GM18873 (cell line): Measurements from ENCODE around the gene UPK3B.
"Not testable (repeated sequence)": the region's sequence is repeated elsewhere in the genome, so short reads cannot be mapped to it uniquely, and the experiment has no call there.

Experiments
- ATAC-seq: cut with Tn5 transposase; IDR thresholded peaks from one replicate; pipeline ENCODE4 v1.9.1; 2021; ENCODE audit warnings: mild to moderate bottlenecking, moderate library complexity, moderate number of reproducible peaks; ENCODE audit not compliant: unreplicated experiment, low FRiP score

UPK3B gene

DNA sequence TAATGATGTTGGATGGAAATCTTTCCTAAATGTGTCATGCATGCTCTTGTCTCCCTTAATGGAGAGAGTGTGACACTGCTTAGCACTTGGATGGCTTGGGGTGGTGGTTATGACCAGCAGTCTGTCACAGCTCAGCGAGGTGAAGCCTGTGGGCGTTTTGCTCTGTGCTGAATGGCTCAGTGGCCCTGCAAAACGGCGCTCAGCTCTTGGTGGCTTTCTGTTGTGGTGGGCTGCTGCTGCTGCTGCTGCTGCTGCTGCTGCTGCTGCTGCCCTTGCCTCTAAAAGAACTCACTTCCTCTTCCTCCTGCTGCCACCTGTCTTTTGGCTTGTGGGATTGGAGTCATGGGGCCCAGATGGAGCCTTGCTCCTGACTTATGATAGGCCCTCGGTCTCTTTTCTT, 23.7 kb upstream of the UPK3B start:
- peak; percentile 98 for ATAC-seq

DNA sequence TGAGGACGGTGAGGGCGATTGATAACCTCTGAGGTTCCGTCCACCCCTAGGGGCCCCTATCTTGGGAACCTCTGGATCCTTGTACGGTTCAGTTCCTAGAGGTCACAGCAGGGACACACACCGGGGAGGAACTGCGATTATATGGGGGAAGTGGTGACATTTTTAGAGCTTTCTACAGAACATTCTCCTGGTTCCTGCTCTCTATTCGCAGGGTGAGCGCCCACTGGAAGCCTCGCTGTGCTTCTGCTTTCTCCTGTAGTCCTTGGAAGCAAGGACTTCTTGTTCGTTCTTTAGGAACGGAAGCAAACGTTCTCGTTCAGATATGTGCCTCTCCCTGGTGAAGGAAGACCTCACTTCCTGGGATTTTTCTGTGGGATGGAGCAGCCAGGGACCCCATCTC, 22.4 kb upstream of the UPK3B start:
- ATAC-seq: not testable (repeated sequence)

DNA sequence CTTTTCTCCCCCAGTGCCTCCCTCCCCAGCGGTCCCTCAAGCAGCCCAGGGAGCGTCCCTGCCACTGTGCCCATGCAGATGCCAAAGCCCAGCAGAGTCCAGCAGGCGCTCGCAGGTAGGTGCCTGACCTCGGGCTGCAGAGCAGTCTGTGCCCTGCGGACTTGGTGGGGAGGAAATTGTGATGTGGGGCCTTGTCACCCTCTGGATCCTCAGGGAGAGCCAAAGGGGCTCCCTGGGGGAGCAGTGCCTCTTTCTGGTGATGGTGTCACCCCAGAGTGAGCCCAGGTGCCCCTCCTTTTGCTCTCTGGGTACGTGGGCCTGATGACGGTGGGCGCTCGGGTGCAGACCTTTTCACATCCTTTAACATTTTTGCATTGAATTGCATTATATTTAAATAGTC, 18.2 kb upstream of the UPK3B start:
- not testable (repeated sequence) for ATAC-seq

DNA sequence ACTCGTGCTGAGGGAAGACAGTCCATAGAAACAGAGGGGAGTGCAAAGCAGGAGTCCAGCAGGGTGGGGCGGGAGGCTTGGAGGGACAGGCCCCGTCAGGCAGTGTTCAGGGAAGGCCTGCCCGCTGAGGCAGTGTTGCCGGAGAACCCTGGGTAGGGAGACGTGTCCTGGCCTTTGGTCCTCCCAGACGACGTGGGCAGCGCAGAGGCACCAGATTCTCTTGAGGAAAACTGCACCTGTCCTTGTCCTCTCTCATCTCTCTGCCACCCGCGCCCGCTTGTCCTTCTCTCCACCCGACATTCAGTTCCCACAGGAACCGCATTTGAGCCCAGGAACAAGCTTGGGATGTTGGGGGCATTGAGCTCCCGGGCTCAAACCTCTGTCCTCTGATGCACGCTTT, 14.6 kb upstream of the UPK3B start:
- ATAC-seq: not testable (repeated sequence)

DNA sequence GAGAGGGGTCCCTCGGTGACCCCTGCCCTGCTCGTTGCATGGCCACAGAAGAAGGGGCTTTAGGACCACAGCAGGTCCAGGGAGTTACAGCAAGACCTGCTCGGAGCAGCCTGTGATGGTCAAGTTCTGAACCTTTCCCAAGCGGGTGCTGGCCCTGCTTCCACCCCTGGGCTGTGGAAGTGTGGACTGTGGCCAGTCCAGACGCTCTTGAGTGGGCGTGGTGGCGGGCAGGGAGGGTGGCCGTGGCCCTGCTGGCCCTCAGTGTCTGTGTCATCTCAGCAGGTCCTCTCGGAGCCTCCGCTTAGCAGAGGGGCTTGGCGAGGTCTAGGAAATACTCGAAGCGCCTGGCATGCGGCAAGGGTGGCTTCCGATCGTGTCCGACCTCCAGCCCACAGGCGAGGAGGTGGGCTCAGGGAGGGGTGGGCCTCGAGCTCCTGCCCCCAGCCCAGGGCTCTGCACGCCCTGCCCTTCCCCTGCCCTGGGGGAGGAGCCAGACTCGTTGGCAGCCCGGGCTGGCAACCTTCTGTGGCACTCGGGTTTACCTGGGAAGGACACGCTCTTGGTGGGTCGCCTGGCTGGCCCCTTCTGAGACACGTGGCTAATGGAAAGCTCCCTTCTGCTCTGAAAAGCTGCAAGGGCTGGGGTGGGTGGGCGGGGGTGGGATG, 12.3 kb upstream of the UPK3B start:
- not testable (repeated sequence) for ATAC-seq

- not testable (repeated sequence) for ATAC-seq
Measured at GRCh38 chr7:76498583-76499200, 11.7 kb upstream of the UPK3B start.

DNA sequence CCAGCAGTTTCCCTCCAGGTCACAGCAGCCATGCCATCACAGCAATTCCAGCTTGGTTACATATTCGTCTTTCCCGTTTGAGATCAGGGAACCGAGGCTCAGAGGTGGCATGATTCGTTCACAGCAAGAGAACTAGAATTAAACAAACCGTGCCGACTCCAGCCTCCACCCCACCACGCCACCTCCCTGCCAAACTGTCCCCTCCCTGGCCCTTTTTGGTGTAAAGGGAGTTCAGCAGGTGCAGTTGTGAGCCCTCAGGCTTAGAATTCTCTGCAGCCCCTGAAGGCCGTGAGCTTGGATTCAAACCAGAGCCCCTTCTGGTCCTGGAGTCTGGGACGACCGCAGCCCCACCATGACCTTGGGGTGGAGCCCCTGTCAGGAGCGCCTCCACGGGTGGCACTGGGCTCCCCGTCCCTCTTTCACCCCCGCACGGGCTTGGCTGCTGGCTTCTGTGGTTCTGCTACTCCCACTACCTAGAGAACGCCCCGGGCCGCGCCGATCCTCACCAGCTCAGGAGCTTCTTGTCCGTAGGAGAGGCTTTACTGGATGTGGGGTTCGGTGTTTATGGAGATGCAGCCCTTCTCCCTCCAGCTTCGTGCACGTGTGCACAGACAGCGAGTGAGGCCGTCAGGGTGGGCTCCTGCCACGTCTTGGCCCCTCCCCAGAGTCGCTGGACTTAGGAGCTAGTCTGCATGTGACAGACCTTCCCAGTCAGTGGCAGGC, 11.0 kb upstream of the UPK3B start:
- not testable (repeated sequence) for ATAC-seq

GRCh38 chr7:76499924-76500241, 10.5 kb upstream of the UPK3B start:
- not testable (repeated sequence) for ATAC-seq

DNA sequence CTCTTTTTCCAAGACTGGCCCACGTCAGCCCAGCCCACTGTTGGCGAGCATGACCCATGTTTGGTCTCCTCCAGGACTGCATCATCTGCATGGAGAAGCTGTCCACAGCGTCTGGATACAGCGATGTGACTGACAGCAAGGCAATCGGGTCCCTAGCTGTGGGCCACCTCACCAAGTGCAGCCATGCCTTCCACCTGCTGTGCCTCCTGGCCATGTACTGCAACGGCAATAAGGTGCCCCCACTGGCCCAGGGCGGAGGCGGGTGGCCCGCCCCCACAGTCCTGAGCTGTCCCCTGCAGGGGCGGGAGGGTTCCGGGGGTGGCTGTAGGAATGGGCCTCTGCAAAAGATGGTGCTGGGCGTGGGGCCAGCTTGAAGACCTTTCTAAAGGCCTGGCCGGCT, 8.1 kb upstream of the UPK3B start:
- ATAC-seq: not testable (repeated sequence)

- not testable (repeated sequence) for ATAC-seq
Measured at GRCh38 chr7:76502836-76503235, 7.5 kb upstream of the UPK3B start.

DNA sequence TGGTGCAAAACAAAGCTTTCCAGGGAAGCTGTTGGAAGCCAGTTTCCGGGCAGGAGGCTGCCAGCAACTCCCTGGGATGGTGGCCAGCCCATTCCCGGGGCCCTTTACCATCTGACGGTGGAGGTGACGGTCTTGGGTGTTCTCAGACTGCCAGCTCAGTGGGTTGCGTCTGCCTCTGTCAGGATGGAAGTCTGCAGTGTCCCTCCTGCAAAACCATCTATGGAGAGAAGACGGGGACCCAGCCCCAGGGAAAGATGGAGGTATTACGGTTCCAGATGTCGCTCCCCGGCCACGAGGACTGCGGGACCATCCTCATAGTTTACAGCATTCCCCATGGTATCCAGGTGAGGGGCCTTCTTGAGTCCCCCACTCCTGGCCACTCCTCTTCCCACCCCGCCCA, 7.1 kb upstream of the UPK3B start:
- ATAC-seq: not testable (repeated sequence)

- not testable (repeated sequence) for ATAC-seq
Measured at GRCh38 chr7:76504351-76505167, 5.8 kb upstream of the UPK3B start.

GRCh38 chr7:76505168-76506080, 4.9 kb upstream of the UPK3B start:
- ATAC-seq: no peak

- no peak for ATAC-seq
Measured at GRCh38 chr7:76506081-76506440, 4.3 kb upstream of the UPK3B start.

DNA sequence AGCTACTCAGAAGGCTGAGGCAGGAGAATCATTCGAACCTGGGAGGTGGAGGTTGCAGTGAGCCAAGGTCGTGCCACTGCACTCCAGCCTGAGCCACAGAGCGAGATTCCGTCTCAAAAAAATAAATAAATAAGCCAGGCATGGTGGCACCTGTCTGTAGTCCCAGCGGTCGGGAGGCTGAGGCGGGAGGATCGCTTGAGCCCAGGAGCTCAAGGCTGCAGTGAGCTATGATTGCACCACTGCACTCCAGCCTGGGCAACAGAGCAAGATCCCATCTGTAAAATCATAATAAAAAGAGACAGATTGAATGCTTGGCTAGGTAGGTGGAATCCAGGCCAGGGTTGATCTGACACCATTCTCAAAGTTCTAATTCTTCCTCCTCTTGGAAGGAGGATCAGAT, 3.7 kb upstream of the UPK3B start:
- not testable (repeated sequence) for ATAC-seq

DNA sequence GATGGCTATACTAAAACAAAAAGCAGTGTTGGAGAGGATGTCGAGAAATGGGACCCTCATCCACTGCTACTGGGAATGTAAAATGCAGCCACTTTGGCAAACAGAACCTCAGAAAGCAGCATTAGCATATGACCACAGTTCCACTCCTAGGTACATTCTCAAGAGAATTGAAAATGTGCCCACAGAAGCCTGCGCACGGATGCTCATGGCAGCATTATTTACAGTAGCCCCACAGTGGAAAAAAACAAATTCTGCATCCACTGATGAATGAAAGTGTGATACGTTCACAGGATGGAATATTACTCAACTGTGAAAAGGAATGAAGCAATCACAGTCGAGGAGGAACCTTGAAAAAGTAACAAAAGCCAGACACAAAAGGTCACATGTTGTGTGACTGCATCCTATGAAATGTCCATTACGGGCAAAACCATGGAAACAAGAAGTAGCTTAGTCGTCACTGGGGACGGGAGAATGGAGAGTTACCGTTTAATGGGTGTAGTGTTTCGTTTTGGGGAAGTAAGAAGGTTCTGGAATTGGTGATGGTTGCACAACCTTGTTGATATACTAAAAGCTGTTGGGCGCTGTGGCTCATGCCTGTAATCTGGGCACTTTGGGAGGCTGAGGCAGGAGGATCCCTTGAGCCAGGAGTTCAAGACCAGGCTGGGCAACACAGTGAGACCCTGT, 2.5 kb upstream of the UPK3B start:
- ATAC-seq: no peak

DNA sequence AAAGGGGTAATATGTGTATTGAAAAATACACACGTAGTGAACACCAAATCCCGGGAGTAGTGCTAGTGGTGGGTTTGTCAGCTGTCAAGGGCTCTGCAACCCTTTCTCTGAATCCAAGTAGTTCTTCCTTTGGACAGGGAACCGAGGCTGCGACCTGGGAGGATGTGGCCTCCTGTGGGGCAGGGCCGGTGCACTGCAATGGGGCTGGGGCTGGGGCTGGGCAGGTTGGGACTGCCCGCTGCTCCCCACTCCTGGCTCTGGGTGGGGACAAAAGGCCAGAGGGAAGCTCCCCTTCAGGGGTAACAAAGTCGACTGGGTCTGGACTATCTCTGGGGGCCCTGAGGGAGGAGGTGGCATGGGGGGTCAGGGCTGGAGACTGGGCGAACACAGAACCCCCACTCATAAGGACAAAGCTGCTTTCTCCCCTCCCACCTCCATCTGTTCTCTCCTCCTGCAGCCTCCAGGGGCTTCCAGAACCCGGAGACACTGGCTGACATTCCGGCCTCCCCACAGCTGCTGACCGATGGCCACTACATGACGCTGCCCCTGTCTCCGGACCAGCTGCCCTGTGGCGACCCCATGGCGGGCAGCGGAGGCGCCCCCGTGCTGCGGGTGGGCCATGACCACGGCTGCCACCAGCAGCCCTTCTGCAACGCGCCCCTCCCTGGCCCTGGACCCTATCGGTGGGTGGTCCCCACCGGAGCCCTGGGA, 1.0 kb downstream of the UPK3B start:
- ATAC-seq: not testable (repeated sequence)

DNA sequence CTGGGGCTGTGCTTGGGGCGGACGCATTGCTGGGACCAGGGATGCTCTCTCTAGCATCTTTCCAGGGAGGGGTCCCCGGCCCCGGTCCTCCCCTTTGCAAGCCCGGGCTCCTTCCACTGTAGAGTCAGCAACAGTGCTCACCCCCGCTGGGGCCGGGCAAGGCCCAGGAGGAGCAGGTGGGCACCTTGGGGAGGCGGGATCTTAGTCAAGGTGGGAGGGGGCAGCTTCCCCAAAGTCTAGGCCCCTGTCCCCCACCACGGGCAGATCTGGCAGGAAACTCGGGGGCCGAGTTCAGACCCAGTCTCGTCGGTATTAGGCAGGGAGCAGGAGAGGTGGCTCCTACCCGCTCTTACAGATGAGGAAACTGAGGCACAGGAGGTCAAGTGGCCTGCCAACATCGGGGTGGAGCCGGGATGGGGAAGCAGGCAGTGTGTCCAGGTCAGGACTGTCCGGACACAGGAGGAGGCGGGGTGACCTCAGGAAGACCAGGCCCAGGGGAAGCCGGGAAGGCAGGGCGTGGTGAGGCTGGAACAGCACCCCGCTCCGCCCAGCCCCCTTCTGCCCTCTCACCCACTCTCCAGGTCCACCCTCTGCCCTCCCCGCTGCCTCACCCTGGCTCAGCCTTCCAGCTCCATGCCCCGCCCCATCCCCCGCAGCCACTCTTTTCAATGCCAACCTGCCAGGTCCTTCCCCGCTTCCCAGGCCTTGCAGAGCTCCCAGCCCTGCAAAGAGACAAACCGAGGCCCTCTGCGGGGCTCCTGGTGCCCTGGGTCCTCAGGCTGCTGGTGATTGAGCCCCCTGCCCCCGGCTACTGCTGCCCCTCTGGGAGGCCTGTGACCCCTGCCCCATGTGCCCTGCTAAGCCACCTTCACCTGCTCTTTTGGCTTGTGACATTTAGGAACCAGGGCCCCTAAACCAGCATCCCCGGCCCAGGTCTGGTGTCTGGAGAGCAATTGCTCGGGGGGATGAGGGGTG, 1.8 kb downstream of the UPK3B start:
- not testable (repeated sequence) for ATAC-seq
